GM21381 (cell line): ENCODE data around the gene ARHGAP23.
"Not testable (repeated sequence)": the region's sequence is repeated elsewhere in the genome, so short reads cannot be mapped to it uniquely, and the experiment has no call there.

Experiments
- ATAC-seq: cut with Tn5 transposase; IDR thresholded peaks from one replicate; pipeline ENCODE4 v1.9.1; 2021; ENCODE audit warnings: mild to moderate bottlenecking, moderate library complexity; ENCODE audit not compliant: unreplicated experiment

ARHGAP23 gene

GRCh38 chr17:38420518-38420917 is 7.7 kb upstream of the ARHGAP23 start:
- ATAC-seq = no peak

- no peak for ATAC-seq
Measured at GRCh38 chr17:38421171-38421841, 7.0 kb upstream of the ARHGAP23 start.

GRCh38 chr17:38421871-38422827 is 6.1 kb upstream of the ARHGAP23 start:
- ATAC-seq = no peak

DNA sequence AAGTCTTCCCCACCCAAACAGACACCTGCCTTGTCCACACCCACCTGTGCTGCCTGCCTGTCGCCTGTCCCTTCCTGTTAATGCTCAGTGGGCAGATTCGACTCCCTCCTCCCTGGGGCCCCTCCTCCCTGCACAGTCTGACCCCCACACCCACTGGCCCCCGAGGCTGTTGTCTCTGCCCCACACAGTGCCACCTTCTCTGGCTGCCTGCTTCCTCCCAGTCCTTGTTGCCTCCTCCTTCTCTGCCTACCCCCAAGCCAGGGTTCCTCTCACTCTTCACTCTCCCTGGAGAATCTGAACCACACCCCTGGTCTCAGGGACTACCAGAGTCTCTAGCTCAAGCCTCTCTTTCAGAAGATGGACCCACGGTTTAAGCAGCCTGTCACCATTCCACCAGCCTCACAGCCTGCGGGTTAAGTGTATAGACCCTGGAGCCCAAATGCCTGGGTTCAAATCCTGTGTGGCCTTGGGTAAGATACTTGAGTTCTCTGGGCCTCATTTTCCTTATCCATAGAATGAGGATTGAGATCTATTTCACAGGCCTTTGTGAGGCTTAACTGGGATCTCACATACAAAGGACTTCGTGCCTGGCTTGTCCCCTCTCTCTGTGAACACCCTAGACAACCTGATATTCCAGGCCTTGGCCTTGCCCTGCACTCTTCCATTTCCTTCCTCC is 3.8 kb upstream of the ARHGAP23 start:
- no peak for ATAC-seq

- no peak for ATAC-seq
Measured at GRCh38 chr17:38425031-38425430, 3.2 kb upstream of the ARHGAP23 start.

GRCh38 chr17:38425744-38426143 is 2.5 kb upstream of the ARHGAP23 start:
- ATAC-seq = no peak

DNA sequence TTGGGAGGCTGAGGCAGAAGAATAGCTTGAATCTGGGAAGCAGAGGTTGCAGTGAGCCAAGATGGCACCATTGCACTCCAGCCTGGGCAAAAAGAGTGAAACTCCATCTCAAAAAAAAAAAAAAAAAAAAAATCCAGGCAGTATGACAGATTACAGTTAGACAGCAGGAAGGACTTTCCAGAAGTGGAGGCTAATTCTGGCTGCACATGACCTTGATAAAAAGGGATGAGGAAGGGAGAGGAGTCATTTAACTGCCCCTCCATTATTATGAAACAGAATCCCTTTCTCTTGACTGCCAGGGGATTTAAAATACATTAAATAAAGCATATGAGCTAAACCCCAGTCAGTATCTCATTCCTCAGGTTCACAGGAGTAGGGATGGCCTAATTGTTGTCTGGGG is 1.8 kb upstream of the ARHGAP23 start:
- no peak for ATAC-seq

GRCh38 chr17:38427160-38427949 is 909 bp upstream of the ARHGAP23 start:
- ATAC-seq = no peak

DNA sequence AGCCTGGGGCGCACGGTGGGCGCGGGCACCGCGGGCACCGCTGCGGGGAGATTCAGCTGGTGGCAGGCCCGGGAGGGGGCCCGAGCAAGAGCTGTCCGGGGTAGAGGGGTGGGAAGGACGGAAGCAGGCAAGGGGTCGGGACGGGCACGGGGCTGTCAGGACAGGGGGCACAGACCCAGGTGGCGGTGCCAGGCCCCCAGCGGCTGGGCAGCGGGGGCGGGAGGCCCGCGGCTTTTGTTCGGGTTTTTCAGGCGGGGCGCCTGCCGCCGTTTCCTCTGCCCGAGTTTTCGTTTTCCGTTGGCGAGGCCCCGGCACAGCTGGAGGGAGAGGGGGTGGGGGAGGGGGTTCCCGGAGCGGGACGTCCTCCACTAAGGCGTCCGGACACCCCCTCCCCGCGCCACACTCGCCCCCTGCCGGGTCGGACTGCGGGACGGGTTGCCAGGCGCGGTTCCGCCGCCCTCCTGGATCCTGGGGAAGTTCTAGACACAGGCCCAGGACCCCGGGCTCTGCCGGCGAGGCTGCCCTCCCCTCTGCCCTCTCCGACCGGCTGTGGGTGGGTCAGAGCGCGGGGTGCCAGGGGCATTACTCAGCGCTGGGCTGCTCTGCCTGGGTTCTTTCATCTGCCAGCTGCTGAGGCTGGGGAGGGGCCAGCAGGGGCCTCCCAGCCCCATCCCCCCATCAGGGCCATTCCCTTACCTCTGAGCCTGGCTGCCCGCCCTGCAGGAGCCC is 543 bp downstream of the ARHGAP23 start:
- ATAC-seq = no peak

DNA sequence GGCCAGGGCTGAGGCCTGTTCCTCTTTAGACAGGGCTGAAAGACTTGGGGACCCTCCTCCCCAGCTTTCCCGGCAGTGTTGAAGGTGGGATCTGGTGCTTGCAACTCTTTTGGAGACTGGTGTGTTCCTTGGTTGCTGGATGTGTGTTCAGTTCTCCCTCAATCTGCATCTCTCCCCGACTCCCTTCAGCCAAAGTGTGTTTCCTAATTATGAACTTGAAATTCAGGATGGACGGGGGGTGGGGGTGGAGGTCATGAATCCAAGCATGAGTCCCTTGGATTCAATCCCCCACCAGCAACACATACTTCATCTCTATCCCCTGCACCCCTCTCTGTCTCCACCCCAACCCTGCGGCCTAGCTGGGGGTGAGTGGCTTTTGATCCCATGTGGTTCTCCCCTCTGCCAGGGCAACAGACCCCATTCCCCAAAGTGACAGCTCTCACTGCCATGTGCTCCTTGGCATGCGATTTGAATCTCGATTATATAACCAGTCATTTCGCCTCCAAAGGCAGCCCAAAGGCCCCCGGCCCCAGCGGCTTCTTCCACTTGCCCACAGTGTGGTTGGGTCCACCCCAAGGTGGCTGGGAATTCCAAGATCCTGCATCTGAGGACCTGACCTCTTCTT is 1.3 kb downstream of the ARHGAP23 start:
- ATAC-seq = no peak

DNA sequence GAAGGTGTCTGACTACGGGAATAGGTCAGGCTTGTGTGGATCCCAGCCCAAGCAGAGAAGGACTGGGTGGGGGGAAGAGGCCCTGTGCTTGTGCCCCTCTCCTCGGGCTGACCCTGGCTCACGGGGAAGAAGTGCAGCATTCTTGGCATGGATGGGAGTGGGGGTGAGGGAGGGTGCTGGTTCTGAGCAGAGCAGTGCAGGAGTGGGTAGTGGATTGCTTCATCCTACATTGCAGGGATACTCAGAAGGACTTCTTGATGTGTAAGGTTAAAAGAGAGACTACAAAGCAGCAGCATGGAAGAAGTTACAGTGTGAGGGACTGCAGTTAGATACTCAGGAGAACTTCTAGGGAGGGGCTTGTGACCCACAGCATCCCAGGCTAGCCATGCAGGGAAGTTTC is 2.1 kb downstream of the ARHGAP23 start:
- no peak for ATAC-seq

DNA sequence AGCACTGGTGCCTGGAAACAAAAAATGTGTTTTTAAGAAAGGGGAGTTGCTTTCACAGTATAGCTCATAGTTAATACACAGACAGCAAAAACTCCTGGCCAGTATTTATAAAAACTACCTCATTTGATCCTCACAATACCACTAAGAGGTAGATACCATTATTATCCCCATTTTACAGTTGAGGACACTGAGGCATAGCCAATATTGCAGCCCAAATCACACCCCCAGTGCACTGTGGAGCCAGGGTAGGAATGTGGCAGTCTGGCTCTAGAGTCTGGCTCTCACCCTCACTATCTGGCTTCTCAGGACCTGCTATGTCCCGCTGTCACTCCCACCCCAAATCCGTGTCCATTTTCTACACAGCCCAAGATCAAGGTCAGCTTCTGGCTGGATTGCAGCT is 2.6 kb downstream of the ARHGAP23 start:
- no peak for ATAC-seq

GRCh38 chr17:38431346-38432145 is 3.3 kb downstream of the ARHGAP23 start:
- no peak for ATAC-seq

DNA sequence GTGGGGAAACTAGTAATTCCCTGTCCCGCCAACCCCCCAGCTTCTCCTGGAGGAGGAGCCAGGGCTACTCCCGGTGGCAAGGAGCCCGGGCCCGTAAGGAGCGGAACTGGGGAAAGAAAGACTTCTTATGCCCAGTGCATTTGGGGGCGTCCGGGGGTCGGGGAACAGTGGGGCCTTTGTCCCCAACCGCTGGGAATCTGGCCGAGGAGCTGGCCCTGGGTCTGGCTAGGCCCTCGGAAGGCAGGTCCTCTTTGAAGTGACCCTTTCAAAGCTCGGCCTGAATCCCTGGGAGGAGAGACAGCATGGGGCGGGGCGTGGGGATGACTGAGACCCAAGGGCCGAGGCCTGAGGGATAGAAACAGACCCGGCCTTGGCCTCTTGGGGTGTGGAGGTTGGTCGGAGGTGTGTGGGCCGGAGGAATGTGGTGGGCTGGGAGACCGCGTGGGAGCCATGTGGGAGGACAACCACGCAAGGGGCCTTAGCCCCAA is 6.0 kb downstream of the ARHGAP23 start:
- ATAC-seq = no peak

DNA sequence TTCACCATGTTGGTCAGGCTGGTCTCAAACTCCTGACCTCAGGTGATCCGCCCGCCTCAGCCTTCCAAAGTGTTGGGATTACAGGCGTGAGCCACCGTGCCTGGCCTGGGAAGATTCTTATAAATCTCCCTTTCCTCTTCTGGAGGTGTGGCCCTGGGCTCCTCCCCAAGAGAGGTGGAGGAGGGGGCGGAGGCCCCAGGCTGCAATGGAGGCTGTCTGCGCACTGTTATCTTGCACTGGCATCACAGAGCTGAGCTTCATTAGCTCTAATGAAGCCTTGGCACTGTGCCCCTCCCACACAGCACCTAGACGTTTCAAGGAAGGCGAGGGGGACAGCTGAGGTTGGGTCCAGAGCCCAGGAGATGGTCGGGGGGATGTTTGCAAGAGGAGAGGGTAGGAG is 7.5 kb downstream of the ARHGAP23 start:
- no peak for ATAC-seq

DNA sequence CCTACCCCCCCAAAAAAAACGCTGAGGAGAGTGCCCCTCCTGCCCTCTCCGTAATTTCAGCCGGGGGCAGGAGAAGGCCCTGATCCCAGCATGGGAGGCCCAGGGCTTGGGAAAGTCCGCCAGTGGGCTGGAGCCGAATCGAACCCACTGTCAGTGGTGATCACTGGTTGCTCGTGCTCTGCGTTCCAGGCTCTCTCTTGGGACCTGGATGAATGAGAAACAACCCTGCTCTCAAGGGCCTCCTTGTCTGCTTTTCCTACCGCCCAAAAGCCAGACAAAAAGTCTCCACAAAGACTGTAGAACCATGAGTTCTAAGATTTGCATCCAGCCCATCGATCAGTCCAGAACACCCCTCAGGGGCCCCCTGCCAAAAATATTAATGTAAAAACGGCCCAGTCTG is 8.1 kb downstream of the ARHGAP23 start:
- no peak for ATAC-seq

DNA sequence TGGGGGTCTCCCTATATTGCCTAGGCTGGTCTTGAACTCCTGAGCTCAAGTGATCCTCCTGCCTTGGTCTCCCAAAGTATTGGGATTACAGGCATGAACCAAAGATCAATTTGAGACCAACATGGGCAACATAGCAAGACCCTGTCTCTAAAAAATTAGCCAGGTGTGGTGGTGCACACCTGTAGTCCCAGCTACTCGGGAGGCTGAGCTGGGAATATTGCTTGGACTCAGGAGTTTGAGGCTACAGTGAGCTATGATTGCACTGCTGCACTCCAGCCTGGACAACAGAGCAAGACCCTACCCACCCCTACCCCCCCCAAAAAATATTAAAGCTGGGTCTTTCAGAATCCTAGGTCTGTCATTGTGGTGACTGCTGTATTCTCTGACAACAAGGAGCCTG is 9.0 kb downstream of the ARHGAP23 start:
- ATAC-seq = not testable (repeated sequence)

DNA sequence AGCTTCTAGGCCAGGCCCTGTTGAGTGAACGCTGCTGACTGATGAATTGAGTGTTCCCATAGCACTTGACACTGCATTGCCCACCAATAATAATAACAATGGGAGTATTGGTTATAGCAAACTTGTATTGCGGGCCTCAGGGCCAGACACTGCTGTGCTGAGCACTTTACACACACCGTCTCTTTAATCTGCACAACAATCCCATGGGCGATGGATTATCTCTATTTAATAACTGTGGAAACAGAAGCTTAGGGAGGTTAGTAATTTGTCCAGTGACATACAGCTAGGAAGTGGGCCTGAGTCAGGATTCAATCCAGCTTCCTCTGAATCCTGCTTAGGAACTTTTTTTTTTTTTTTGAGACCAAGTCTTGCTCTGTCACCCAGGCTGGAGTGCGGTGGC is 11.2 kb downstream of the ARHGAP23 start:
- no peak for ATAC-seq
